ENCODE results near the gene ASTN2. TPM values are rescaled to one million over a fixed set of nuclear protein-coding genes. Genes with fewer than 3 reads are reported as not detected.
A peak's percentile ranks its signal among the peaks of the same experiment; 100 is the strongest.

Gene ASTN2
- total and polyA plus RNA-seq, 2 experiments from 2014 or later = 7.0 to 24.6 TPM

DNA sequence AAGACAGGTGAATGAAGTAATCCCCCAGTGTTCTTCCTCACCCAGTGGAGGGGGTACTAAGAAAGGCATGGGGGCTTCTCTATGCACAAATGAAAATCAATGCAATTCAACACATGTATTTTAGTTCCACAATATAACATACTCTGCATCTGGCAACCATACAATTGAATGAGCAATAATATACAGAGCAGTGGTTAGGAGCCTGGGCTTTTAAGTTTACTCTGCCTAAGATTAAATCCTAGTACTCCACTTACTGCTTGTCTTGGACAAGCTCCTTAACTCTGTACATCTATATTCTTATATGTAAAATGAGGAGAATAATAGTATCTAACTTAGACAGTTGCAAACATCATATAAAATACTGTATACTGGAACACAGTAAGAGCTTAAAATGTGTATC, 923.2 kb downstream of the ASTN2 start (continued):
- TF ChIP-seq, protein P1, sequence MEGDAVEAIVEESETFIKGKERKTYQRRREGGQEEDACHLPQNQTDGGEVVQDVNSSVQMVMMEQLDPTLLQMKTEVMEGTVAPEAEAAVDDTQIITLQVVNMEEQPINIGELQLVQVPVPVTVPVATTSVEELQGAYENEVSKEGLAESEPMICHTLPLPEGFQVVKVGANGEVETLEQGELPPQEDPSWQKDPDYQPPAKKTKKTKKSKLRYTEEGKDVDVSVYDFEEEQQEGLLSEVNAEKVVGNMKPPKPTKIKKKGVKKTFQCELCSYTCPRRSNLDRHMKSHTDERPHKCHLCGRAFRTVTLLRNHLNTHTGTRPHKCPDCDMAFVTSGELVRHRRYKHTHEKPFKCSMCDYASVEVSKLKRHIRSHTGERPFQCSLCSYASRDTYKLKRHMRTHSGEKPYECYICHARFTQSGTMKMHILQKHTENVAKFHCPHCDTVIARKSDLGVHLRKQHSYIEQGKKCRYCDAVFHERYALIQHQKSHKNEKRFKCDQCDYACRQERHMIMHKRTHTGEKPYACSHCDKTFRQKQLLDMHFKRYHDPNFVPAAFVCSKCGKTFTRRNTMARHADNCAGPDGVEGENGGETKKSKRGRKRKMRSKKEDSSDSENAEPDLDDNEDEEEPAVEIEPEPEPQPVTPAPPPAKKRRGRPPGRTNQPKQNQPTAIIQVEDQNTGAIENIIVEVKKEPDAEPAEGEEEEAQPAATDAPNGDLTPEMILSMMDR (conservative IDR thresholded peaks at IDR 0.05; ENCODE audit: low read depth in 2 of 2) = no peak
- TF ChIP-seq, protein P2, sequence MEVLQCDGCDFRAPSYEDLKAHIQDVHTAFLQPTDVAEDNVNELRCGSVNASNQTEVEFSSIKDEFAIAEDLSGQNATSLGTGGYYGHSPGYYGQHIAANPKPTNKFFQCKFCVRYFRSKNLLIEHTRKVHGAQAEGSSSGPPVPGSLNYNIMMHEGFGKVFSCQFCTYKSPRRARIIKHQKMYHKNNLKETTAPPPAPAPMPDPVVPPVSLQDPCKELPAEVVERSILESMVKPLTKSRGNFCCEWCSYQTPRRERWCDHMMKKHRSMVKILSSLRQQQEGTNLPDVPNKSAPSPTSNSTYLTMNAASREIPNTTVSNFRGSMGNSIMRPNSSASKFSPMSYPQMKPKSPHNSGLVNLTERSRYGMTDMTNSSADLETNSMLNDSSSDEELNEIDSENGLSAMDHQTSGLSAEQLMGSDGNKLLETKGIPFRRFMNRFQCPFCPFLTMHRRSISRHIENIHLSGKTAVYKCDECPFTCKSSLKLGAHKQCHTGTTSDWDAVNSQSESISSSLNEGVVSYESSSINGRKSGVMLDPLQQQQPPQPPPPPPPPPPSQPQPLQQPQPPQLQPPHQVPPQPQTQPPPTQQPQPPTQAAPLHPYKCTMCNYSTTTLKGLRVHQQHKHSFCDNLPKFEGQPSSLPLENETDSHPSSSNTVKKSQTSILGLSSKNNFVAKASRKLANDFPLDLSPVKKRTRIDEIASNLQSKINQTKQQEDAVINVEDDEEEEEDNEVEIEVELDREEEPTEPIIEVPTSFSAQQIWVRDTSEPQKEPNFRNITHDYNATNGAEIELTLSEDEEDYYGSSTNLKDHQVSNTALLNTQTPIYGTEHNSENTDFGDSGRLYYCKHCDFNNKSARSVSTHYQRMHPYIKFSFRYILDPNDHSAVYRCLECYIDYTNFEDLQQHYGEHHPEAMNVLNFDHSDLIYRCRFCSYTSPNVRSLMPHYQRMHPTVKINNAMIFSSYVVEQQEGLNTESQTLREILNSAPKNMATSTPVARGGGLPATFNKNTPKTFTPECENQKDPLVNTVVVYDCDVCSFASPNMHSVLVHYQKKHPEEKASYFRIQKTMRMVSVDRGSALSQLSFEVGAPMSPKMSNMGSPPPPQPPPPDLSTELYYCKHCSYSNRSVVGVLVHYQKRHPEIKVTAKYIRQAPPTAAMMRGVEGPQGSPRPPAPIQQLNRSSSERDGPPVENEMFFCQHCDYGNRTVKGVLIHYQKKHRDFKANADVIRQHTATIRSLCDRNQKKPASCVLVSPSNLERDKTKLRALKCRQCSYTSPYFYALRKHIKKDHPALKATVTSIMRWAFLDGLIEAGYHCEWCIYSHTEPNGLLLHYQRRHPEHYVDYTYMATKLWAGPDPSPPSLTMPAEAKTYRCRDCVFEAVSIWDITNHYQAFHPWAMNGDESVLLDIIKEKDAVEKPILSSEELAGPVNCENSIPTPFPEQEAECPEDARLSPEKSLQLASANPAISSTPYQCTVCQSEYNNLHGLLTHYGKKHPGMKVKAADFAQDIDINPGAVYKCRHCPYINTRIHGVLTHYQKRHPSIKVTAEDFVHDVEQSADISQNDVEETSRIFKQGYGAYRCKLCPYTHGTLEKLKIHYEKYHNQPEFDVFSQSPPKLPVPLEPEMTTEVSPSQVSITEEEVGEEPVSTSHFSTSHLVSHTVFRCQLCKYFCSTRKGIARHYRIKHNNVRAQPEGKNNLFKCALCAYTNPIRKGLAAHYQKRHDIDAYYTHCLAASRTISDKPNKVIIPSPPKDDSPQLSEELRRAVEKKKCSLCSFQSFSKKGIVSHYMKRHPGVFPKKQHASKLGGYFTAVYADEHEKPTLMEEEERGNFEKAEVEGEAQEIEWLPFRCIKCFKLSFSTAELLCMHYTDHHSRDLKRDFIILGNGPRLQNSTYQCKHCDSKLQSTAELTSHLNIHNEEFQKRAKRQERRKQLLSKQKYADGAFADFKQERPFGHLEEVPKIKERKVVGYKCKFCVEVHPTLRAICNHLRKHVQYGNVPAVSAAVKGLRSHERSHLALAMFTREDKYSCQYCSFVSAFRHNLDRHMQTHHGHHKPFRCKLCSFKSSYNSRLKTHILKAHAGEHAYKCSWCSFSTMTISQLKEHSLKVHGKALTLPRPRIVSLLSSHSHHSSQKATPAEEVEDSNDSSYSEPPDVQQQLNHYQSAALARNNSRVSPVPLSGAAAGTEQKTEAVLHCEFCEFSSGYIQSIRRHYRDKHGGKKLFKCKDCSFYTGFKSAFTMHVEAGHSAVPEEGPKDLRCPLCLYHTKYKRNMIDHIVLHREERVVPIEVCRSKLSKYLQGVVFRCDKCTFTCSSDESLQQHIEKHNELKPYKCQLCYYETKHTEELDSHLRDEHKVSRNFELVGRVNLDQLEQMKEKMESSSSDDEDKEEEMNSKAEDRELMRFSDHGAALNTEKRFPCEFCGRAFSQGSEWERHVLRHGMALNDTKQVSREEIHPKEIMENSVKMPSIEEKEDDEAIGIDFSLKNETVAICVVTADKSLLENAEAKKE (CRISPR knock-in tag; IDR thresholded peaks at IDR 0.05) = no peak
- TF ChIP-seq STAT1 (IDR thresholded peaks at IDR 0.05; ENCODE audit: unreplicated experiment) = no peak
- TF ChIP-seq ZNF331 (CRISPR knock-in tag; IDR thresholded peaks at IDR 0.05; ENCODE audit: low read depth) = no peak
- TF ChIP-seq EZH2 (IDR thresholded peaks at IDR 0.05; ENCODE audit: low read depth, unreplicated experiment) = no peak
- no peak for TF ChIP-seq JUNB (IDR thresholded peaks at IDR 0.05; ENCODE audit: unreplicated experiment)

DNA sequence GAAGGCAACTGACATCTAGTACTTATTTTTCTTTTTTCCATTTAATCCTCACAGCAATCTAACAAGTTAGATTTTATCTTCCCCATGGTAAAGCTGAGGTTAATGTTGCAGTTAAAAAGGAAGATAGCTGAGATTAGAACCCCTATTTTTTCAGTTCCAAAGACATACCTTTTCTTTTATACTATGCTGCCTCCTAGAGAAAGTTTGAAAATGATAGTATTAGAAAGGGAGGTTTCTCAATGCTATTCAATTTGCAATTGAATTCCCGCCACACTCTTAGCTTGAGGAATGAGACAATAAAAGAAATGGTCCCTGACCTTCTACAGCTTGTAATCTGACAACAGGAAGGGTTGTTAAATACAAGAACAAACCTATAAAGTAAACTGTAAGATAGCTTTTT, 923.6 kb downstream of the ASTN2 start:
- H3K27ac ChIP-seq (ENCODE audit: low read depth) = no peak overlapping the region
- no peaks in the 10 kb centered on the region for H3K79me2 ChIP-seq (replicated peaks; ENCODE audit: insufficient read depth)
- peaks cover 5% of the 10 kb centered on the region for H3K27me3 Mint-ChIP-seq (ENCODE audit: insufficient read depth, low read depth, poor library complexity)
- peak; percentile 51 for DNase-seq (ENCODE audit: low spot score)
- no peak overlapping the region for H3K27ac Mint-ChIP-seq
- peaks cover 35% of the 10 kb centered on the region for H3K4me1 Mint-ChIP-seq
- no peaks in the 10 kb centered on the region for H3K9me3 Mint-ChIP-seq
- no peaks in the 10 kb centered on the region for H3K36me3 ChIP-seq (ENCODE audit: insufficient read depth)
- H3K27me3 ChIP-seq (ENCODE audit: insufficient read depth) = no peaks in the 10 kb centered on the region
- peak overlapping the region; percentile 23 for H3K4me2 ChIP-seq
- H2AFZ ChIP-seq = no peak overlapping the region
- H3F3A ChIP-seq (replicated peaks; ENCODE audit: low read depth) = no peaks in the 10 kb centered on the region
- no peaks in the 10 kb centered on the region for H4K20me1 ChIP-seq (replicated peaks; ENCODE audit: insufficient read depth)
- H3K4me3 ChIP-seq = no peak overlapping the region
- ATAC-seq = peak; percentile 25; the same call in 2 of the 3 replicates
- H3K4me1 ChIP-seq (ENCODE audit: insufficient read depth) = peaks cover 29% of the 10 kb centered on the region
- H3K9me2 ChIP-seq (ENCODE audit: insufficient read depth) = no peaks in the 10 kb centered on the region
- H3K4me3 Mint-ChIP-seq = no peak overlapping the region
- no peak for TF ChIP-seq STAT1 (IDR thresholded peaks at IDR 0.05; ENCODE audit: unreplicated experiment)
- TF ChIP-seq, protein P1 (conservative IDR thresholded peaks at IDR 0.05; ENCODE audit: low read depth in 2 of 2) = peak; percentile 47 to 52
- no peaks in the 10 kb centered on the region for H3K36me3 Mint-ChIP-seq (ENCODE audit: low read depth)

All from GM23338 (cell line).